Measurements from ENCODE around the gene TMEM9. TPM values are rescaled to one million over a fixed set of nuclear protein-coding genes. Genes with fewer than 3 reads are reported as not detected.

TMEM9 gene
- total RNA-seq, 2 experiments from 2014 or later, result 28.2 to 29.8 TPM

DNA sequence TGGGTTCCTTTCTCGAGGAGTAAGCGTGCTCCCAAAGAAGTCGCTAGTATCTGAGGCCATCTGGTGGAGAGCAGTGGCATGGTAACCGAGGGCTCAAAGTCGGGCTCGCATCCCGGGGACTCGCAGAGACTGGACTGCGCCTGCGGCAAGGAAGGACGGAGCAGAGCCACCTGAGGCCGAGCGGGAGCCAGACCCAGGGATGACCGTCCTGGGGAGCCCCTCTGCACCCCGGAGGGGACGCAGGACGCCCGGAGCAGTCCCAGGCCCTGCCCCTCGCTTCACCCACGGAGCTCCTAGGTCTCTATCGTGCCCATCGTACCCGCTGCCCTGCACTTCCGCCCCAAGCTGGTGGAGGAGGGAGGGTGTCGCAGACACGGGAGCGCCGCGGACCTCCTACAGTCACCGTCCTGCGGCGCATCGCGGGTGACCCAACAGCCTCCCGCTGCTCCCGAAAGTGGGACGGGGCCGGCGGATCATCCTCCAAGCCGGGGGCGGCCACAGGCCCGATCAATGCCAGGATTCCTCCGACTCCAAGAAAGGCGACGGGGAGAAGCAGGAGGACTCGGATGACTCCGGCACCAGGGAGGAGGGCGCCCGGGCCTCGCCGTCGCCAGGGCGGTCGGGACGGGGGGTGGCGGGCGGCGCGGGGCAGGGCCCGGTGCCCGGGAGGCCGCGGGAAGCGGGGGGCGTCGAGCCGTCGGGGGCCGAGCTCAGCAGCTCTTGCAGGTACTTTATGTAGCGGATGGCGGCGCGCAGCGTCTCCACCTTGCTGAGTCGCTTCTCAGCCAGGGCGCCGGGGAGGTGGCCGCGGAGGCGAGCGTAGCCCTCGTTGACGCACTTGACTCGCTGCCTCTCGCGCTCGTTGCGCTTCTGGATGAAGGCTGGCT is 39.8 kb downstream of the TMEM9 start:
- H3K4me3 Mint-ChIP-seq, result peak overlapping the region; percentile 83
- peak; percentile 79 for DNase-seq
- peak overlapping the region; percentile 79 for H3K27ac Mint-ChIP-seq
- peaks cover 6% of the 10 kb centered on the region for H3K4me1 Mint-ChIP-seq
- H3K36me3 Mint-ChIP-seq, result no peaks in the 10 kb centered on the region
- H3K9me3 Mint-ChIP-seq, result no peaks in the 10 kb centered on the region
- H3K27me3 Mint-ChIP-seq, result no peaks in the 10 kb centered on the region

DNA sequence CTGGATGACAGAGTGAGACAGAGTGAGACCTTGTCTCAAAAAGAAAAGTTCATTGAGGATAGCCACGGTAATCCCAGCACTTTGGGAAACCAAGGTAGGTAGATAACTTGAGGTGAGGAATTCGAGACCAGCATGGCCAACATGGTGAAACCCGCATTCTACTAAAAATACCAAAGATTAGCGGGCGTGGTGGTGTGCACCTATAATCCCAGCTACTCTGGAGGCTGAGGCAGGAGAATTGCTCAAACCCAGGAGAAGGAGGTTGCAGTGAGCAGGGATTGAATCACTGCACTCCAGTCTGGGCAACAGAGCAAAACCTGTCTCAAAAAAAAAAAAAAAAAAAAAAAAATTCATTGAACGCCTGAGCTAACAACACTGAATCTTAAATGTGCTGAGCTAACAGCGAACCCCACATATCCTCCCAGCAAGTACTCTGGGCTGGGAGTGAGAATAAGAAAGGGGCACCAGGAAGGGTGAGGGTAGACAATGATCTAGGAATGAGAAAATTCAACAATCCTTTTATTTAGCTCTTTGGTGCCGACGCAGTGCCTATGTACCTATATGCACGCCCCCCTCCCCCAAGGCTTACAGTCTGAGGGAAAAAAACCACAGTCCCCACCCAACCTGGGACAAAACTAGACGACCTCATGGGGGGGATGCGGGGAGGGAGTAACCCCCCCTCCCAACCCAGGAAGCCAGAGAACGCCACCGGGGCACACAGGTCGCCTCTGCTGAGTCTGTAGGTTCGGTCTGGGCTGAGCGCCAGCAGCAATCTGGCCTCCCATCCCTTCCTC is 40.6 kb downstream of the TMEM9 start:
- peak overlapping the region; percentile 83 for H3K4me3 Mint-ChIP-seq

DNA sequence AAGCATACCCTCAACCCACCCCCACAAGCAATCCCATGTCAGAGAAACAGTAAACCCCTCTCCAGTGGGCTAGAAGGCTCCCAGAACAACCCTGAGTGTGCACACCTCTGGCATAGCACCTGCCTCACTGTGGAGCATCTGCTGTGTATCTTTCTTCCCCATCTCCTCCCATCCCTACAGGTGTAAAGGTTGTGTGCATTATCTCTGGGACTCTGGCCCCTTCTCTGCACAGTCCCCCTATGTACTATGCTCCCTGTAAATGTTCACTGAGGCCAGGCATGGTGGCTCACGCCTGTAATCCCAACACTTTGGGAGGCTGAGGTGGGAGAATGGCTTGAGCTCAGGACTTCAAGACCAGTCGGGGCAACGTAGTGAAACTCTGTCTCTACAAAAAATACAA is 41.3 kb downstream of the TMEM9 start:
- Mint-ChIP-seq H3K4me1 (peaks cover 6% of the 10 kb centered on the region), H3K4me3 (peak overlapping the region; percentile 7), H3K9me3 (no peaks in the 10 kb centered on the region), H3K27ac (no peak overlapping the region), H3K36me3 (no peaks in the 10 kb centered on the region), H3K27me3 (no peaks in the 10 kb centered on the region)
- DNase-seq, result no peak

More for the DNA sequence above, 40.6 kb downstream of the TMEM9 start:
- Mint-ChIP-seq H3K27ac (no peak overlapping the region), H3K4me1 (peaks cover 6% of the 10 kb centered on the region), H3K36me3 (no peaks in the 10 kb centered on the region), H3K27me3 (no peaks in the 10 kb centered on the region), H3K9me3 (no peaks in the 10 kb centered on the region)
- DNase-seq, result no peak

DNA sequence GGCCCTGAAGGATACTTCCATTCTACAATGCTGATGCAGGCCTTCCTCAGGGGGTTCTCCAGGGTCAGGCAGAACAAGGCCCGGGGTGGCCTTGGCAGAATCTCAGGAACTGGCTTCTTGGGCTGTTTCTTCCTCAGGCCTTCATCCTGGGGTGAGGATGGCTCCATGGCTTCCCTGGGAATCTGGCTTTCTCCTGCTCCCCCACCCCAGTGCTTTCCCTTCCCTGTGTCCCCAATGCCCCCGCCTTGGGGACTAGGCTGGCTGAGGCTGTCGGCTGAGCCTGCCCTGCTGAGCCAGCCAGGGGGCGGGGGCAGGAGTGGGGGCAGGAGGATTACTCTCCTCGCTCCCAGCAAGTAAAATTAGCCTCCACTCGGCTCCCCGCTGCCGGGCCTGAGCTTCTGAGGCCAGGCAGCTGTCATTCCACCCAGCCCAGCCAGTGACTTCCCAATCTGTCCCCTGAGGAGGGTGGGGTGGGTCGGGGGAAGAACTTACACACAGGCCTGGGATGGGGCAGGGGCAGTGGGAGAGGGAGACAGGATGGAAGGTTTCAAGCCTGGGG is 42.0 kb downstream of the TMEM9 start, which contains the start of gene CACNA1S:
Gene CACNA1S (minus strand): TSS at position 254 of the 559 bp plus-strand sequence. CDS start 87 bp downstream, at position 167.
- H3K4me1 Mint-ChIP-seq, result peaks cover 6% of the 10 kb centered on the region
- H3K4me3 Mint-ChIP-seq, result peak within 1 kb of the TSS; percentile 7
- no peak within 1 kb of the TSS for H3K27ac Mint-ChIP-seq

DNA sequence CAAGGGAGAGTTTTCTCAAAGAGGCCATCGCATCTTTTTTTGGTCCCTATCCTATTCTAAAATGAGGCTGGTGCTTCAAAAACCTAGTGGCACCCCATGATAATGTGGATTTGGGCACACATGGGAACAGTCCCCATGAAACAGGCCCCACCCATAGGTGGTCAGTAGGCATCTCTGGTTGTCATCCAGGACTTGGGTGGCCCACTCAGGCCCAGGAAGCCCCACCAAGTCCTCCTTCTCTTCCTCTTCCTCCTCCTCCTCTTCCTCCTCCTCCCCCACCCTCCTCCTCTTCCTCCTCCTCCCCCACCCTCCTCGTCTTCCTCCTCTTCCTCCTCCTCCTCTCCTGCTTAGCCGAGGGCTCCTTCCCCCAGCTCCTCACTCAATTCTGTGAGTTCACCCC is 42.6 kb downstream of the TMEM9 start:
- no peak for DNase-seq
- H3K36me3 Mint-ChIP-seq, result no peaks in the 10 kb centered on the region
- no peak overlapping the region for H3K4me3 Mint-ChIP-seq
- H3K9me3 Mint-ChIP-seq, result no peaks in the 10 kb centered on the region
- peaks cover 6% of the 10 kb centered on the region for H3K4me1 Mint-ChIP-seq
- H3K27me3 Mint-ChIP-seq, result no peaks in the 10 kb centered on the region
- no peak overlapping the region for H3K27ac Mint-ChIP-seq

More for the DNA sequence above, 42.0 kb downstream of the TMEM9 start, which contains the start of gene CACNA1S:
- no peak for DNase-seq
- H3K9me3 Mint-ChIP-seq, result no peaks in the 10 kb centered on the region
- H3K27me3 Mint-ChIP-seq, result no peaks in the 10 kb centered on the region
- no peaks in the 10 kb centered on the region for H3K36me3 Mint-ChIP-seq

DNA sequence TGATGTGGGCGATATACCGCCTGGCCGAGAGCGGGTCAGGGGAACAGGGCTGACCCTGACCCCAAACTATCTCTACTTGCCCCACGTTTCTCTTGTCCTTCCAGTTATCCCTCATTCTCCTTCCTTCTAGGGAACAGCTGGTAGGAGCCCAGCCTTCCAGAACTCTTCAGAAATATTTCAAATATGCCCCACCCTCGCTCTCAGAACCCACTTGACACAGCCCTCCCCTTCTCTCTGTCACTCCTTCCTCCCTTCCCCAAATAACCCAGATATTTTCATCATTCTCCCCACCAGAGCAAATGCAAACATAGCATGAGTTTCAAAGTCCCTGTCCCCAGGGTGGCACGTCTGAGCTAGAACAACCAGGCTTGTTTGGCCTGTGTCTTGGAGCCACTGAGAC is 43.1 kb downstream of the TMEM9 start:
- H3K9me3 Mint-ChIP-seq, result no peaks in the 10 kb centered on the region
- no peaks in the 10 kb centered on the region for H3K27me3 Mint-ChIP-seq
- DNase-seq, result no peak
- H3K4me3 Mint-ChIP-seq, result no peak overlapping the region
- no peak overlapping the region for H3K27ac Mint-ChIP-seq
- H3K4me1 Mint-ChIP-seq, result peaks cover 4% of the 10 kb centered on the region
- no peaks in the 10 kb centered on the region for H3K36me3 Mint-ChIP-seq

DNA sequence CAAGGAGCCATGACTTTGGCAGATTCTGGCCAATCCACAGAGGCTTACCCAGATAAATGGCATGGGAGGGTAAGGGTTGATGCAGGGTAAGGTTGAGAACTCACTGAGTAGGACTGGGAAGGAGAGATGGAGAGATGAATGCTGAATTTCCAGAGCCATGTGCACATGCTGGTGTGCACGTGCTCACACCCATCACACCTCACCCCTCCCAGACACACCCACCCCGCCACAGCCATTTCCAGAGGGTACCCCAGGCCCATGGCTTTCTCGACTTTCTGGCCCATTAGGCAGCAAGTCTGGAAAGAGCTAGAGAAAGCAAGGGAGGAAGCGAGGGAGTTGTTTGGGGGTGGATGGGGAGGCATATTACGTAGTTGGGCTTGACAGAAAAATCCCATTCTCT is 43.7 kb downstream of the TMEM9 start:
- H3K4me3 Mint-ChIP-seq, result no peak overlapping the region

DNA sequence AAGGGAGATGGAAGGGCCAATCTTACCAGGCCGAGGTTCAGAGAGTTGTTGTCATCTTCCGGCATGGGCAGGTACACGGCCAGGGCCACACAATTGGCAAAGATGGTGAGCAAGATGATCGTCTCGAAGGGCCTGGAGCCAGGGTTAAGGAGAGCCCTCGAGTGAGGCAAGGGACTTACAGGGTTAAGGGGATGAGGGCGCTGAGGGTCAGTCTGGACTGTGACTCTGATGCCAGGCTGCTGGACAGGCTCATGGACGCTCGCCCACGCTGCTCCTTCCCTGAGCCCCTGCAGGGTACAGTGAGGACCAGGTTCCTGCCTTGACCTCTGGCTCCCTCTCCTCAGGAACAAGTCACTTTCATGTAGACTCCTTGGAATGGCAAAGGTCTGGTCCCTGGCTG is 44.1 kb downstream of the TMEM9 start:
- Mint-ChIP-seq H3K36me3 (no peaks in the 10 kb centered on the region), H3K27me3 (no peaks in the 10 kb centered on the region), H3K4me3 (no peak overlapping the region), H3K4me1 (peaks cover 1% of the 10 kb centered on the region), H3K27ac (no peak overlapping the region), H3K9me3 (no peaks in the 10 kb centered on the region)
- DNase-seq, result no peak

More for the DNA sequence above, 43.7 kb downstream of the TMEM9 start:
- Mint-ChIP-seq H3K27ac (no peak overlapping the region), H3K4me1 (peaks cover 2% of the 10 kb centered on the region), H3K9me3 (no peaks in the 10 kb centered on the region), H3K36me3 (no peaks in the 10 kb centered on the region), H3K27me3 (no peaks in the 10 kb centered on the region)
- no peak for DNase-seq

DNA sequence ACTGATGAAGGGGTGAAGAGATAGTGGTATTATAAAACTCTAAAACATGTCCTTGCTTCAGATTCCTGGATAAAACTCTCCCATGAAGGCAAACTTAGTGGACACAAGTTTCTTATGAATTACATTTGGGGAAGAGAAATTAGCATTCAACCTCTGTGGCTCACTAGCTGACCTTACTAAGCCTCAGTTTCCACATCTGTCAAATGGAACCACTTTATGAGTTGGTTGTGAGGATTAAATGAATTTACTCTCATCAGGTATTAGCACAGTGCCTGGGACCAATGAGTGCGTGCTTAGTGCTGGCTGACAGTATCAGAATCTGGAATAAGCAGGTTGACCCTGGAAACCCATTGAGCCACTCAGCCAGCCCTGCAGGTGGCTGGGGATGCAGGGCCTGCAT is 44.6 kb downstream of the TMEM9 start:
- Mint-ChIP-seq H3K9me3 (no peaks in the 10 kb centered on the region), H3K27ac (no peak overlapping the region), H3K4me1 (no peaks in the 10 kb centered on the region), H3K36me3 (no peaks in the 10 kb centered on the region), H3K27me3 (no peaks in the 10 kb centered on the region), H3K4me3 (no peak overlapping the region)
- no peak for DNase-seq

DNA sequence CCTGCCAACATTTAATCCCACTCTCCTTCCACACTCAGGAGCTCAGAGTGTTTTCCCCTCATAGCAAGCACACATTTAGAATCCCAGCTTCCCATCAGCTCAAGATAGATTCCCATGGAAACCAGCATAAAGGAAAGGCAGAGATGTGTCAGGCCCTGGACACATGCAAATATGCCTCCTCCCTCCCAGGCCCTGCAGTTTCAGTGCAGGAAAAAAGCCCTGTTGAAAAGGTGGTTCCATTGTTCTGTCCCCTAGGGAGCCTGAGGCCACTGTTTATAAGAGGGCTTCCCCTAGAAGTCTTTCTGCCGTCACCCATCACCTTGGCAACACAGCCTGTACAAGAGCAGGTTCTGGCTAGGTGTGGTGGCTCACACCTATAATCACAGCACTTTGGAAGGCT is 45.7 kb downstream of the TMEM9 start:
- Mint-ChIP-seq H3K9me3 (no peaks in the 10 kb centered on the region), H3K36me3 (no peaks in the 10 kb centered on the region), H3K27me3 (no peaks in the 10 kb centered on the region), H3K4me3 (no peak overlapping the region), H3K4me1 (no peaks in the 10 kb centered on the region), H3K27ac (no peak overlapping the region)
- no peak for DNase-seq

DNA sequence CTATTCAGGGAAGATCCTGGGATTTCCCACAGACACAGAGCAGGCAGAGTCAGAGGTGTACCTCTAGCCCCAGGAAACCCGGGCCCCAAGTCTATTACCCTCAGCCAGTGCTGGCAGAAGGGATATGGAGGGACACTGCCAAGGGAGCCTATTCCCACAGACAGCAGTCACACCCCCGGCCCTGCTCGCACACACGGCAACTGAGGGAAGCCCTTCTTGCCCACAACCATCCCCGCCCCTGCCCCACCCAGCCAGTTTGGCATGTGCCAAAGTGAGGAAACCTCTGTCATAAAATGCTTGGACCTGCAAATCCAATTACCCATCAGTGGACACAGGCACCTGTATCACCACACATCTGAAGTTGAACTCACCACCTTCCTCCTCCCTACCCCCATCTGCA is 48.6 kb downstream of the TMEM9 start:
- no peaks in the 10 kb centered on the region for H3K4me1 Mint-ChIP-seq
- no peak for DNase-seq
- H3K4me3 Mint-ChIP-seq, result no peak overlapping the region
- no peak overlapping the region for H3K27ac Mint-ChIP-seq
- H3K36me3 Mint-ChIP-seq, result no peaks in the 10 kb centered on the region
- H3K9me3 Mint-ChIP-seq, result no peaks in the 10 kb centered on the region
- H3K27me3 Mint-ChIP-seq, result no peaks in the 10 kb centered on the region

- no peaks in the 10 kb centered on the region for H3K36me3 Mint-ChIP-seq
- H3K4me1 Mint-ChIP-seq, result no peaks in the 10 kb centered on the region
- no peak overlapping the region for H3K27ac Mint-ChIP-seq
- H3K27me3 Mint-ChIP-seq, result no peaks in the 10 kb centered on the region
- H3K9me3 Mint-ChIP-seq, result no peaks in the 10 kb centered on the region
- no peak for DNase-seq
- no peak overlapping the region for H3K4me3 Mint-ChIP-seq
Measured at GRCh38 chr1:201104141-201104540, 50.1 kb downstream of the TMEM9 start.

- Mint-ChIP-seq H3K27ac (no peak overlapping the region), H3K9me3 (no peaks in the 10 kb centered on the region)
Measured at GRCh38 chr1:201103666-201104065, 50.6 kb downstream of the TMEM9 start.

GRCh38 chr1:201100169-201100930 is 53.9 kb downstream of the TMEM9 start:
- Mint-ChIP-seq H3K36me3 (no peaks in the 10 kb centered on the region), H3K27ac (no peak overlapping the region), H3K9me3 (no peaks in the 10 kb centered on the region), H3K27me3 (no peaks in the 10 kb centered on the region), H3K4me1 (no peaks in the 10 kb centered on the region), H3K4me3 (no peak overlapping the region)
- DNase-seq, result no peak

More at GRCh38 chr1:201103666-201104065, 50.6 kb downstream of the TMEM9 start:
- no peaks in the 10 kb centered on the region for H3K36me3 Mint-ChIP-seq
- no peaks in the 10 kb centered on the region for H3K27me3 Mint-ChIP-seq
- no peak overlapping the region for H3K4me3 Mint-ChIP-seq
- H3K4me1 Mint-ChIP-seq, result no peaks in the 10 kb centered on the region
- no peak for DNase-seq
